NCI-H2107 treated with DMSO at 0.1 percent for 48 hours (cell line): ENCODE measurements around the gene ATAD3B.
"Not testable (repeated sequence)": the region's sequence is repeated elsewhere in the genome, so short reads cannot be mapped to it uniquely, and the experiment has no call there.

ENCODE experiments used
- DNase-seq: peaks from one replicate; lab custom pipeline; 2025; ENCODE audit not compliant: unreplicated experiment; lab: John Stamatoyannopoulos, UW

The ATAD3B gene

DNA sequence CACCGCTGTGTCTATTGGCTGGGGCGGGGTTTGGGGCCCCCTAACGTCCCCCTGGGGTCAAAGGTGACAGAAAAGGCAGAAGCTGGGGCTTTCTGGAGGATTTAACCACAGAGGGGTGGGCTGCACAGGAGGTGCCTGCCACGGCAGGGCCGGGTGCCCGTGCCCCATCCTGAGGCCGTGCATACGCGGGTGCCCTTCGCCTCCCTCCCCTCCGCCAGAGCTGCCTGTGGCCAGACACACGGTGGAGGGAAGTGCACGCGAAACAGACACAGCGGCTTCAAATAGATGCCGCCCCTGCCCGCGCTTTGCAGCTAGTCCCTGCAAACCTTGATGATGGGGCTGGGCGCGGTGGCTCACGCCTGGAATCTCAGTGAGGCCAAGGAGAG, 37.9 kb downstream of the ATAD3B start:
- not testable (repeated sequence) for DNase-seq

DNA sequence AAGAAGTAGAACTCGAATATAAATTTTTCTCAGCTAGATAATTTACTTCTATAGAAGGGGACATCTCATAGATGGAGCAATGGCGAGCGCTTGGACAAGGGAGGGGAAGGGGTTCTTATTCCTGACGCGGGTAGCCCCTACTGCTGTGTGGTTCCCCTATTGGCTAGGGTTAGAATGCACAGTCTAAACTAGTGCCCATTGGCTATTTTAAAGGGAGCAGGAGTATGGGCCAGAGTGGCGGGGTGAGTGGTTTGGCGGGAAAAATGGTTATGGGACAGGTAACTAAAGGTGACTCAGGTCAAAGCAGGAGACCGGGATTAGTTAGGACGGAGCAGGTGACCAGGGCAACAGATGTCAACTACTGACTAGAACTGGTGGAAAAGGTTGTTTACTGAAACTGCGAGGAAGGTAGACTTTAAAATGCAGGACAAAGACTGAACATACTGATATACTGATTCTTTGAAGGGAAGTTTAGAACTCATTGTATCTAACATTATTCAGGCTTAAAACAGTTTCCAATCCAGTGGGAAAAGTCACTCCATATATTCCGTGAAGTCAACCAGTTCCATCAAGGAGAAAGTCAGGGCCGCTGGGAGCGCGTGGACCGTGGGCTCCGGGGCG, 39.5 kb downstream of the ATAD3B start:
- no peak for DNase-seq

DNA sequence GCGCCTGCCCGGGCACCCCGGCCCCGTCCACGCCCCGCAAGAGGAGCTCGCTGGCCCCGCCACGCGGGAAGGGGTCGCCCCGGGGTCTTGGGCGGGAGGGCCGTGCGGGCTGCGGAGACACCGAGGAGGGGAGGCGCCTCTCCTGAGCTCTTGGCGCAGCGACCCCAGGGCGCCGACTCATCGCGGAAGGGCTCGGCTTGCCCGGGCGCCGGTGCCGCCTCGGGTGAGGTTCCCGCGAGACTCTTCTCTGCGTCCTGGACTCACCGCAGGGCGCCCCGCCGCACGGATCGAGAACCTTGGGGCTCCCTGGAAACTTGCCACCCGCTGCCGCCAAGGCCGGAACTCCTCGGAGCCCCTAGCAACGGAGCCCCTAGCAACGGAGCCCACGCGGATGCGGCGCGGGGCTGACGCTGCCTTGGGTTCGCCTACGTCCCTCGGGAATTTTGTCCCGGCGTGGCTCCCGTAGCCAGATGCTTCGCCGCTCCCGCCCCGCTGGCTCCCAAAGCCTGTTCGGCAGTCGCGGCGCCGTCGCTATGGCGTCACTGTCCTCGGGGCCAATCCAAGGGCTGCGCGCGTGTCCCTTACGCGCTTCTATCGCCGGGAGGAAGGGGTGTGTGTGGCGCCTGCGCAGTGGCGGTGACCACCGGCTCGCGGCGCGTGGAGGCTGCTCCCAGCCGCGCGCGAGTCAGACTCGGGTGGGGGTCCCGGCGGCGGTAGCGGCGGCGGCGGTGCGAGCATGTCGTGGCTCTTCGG, 40.1 kb downstream of the ATAD3B start, which contains the start of gene ATAD3A:
Gene ATAD3A, plus strand, starts transcription at position 630 of the 753 bp plus-strand sequence. Its CDS starts 107 bp downstream, at position 737.
- DNase-seq, result peak; percentile 22

- DNase-seq, result not testable (repeated sequence)
Observed at GRCh38 chr1:1512425-1512824, 40.9 kb downstream of the ATAD3B start.

DNA sequence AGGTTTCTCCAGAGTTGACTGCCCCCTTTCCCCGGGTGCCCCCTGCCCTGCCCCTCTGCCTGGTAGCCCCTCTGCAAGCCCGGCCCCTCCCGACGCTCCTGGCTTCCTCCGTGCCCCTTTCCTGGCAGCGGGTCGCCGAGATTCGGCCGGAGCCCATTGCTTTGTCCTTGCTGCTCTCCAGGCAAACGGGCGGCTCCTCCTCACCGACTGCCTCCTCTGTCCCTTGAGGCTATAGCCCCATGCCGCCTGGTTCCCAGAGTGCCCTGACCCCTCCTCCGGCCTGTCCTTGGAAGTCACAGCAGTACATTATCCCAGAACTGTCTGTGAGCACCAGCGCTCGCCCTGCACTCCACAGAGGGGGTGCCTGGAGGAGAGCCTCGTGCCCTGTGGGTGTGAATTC, 42.1 kb downstream of the ATAD3B start:
- not testable (repeated sequence) for DNase-seq

- not testable (repeated sequence) for DNase-seq
Observed at GRCh38 chr1:1514376-1514775, 42.8 kb downstream of the ATAD3B start.

DNA sequence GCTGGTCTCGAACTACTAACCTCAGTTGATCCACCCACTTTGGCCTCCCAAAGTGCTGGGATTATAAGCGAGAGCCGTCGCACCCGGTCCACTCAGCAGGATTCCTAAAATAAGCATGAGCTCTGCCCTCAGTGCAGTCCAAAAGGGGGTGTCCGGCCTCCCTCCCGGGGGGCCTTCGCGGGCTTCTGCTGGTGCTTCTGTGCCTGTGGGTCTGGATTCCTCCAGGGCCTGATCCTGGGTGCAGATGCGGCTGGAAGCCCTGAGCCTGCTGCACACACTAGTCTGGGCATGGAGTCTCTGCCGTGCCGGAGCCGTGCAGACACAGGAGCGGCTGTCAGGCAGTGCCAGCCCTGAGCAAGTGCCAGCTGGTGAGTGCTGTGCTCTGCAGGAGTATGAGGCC, 45.4 kb downstream of the ATAD3B start:
- DNase-seq, result not testable (repeated sequence)

GRCh38 chr1:1517973-1518620, 46.5 kb downstream of the ATAD3B start:
- DNase-seq, result no peak

- not testable (repeated sequence) for DNase-seq
Observed at GRCh38 chr1:1518621-1519007, 47.0 kb downstream of the ATAD3B start.

- not testable (repeated sequence) for DNase-seq
Observed at GRCh38 chr1:1519805-1520505, 48.4 kb downstream of the ATAD3B start.

GRCh38 chr1:1521331-1521730, 49.8 kb downstream of the ATAD3B start:
- DNase-seq, result no peak

DNA sequence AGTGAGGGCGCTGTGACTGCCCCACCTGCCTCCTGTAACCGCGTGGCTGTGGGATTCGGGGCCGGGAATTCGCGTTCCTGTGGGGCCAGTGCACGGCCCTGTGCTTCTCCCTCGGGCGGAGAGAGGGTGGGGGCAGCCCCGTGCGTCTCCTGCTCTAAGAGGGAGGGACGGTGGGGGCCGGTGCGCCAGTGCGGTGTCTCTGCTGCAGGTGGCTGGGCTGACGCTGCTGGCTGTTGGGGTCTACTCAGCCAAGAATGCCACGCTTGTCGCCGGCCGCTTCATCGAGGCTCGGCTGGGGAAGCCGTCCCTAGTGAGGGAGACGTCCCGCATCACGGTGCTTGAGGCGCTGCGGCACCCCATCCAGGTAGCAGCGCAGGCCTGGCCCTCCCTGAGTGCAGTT, 51.0 kb downstream of the ATAD3B start:
- DNase-seq, result not testable (repeated sequence)

DNA sequence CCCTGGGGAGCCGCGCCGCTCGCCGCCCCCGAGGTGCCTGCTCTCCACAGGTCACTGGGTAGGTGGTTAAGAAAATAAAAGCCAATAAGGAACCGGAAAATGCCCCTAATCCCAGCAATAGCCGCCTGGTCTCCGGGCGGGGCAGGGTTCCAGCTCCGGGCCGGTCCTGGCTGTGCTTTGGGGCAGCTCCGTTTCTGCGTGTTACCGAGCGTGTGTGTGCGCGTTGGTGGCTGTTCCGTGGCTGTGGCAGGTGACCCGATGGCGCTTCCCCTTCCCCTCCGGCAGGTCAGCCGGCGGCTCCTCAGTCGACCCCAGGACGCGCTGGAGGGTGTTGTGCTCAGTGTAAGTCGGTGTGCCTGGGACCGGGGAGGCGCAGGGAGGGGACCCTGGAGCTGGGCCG, 51.7 kb downstream of the ATAD3B start:
- not testable (repeated sequence) for DNase-seq

DNA sequence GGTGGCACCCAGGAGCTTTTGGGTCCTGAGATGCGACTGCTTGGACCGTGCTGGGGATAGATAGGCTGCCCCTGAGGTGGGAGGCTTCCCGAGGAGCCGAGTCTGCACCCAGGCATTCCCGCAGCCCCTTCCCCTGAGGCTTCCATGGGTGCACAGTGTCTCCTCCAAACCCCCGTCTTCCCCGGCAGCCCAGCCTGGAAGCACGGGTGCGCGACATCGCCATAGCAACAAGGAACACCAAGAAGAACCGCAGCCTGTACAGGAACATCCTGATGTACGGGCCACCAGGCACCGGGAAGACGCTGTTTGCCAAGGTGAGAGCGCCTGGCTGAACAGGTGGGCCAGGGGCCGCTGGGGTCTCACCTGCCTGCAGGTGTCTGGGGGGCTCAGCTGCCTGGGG, 52.1 kb downstream of the ATAD3B start:
- DNase-seq, result not testable (repeated sequence)

DNA sequence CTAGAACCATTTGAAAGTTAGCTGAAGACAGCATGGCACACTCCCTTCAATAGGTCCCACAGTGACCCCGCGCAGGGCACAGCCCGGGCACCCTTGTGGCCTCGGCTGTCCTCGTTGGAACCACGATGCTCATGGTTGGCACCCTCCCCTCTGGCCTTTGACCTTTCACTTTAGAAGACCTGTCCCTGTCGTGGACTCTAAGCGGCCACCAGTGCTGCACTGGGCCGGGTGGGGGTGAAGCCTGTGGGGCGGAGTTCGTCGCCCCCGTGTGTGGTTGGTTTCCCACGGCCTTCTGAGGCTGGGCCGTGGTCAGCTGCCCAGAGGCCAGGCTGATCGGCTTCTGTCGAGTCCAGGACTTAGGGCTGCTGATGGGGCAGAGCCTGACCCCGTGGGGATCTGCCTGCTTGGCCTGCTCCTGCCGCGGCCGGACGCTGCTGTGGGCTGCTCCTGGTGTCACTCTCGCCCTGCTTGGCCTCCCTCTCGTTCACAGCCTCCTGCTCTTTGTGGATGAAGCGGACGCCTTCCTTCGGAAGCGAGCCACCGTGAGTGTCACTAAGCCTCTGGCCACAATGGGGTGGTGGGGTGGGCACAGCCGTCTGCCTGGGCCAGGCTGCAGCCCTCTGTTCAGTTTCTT, 53.3 kb downstream of the ATAD3B start:
- DNase-seq, result not testable (repeated sequence)

GRCh38 chr1:1526476-1526875, 54.9 kb downstream of the ATAD3B start:
- not testable (repeated sequence) for DNase-seq

- DNase-seq, result no peak
Observed at GRCh38 chr1:1527092-1527816, 55.7 kb downstream of the ATAD3B start.

- no peak for DNase-seq
Observed at GRCh38 chr1:1528301-1529267, 57.0 kb downstream of the ATAD3B start.

- DNase-seq, result no peak
Observed at GRCh38 chr1:1529321-1529720, 57.8 kb downstream of the ATAD3B start.
